Endodermal cell (in vitro differentiated cells): ENCODE data around the gene UTS2. TPM values are rescaled to one million over a fixed set of nuclear protein-coding genes. Genes with fewer than 3 reads are reported as not detected.

ENCODE experiments used
- DNase-seq: peaks from one replicate; pipeline ENCODE4 v3.0.0-alpha.2; 2017
- H3K27ac ChIP-seq: 2 replicates; pipeline ENCODE4 v1.5.1; 2013; ENCODE audit warnings: mild to moderate bottlenecking, low read depth, low read length, moderate library complexity
- H3K27me3 ChIP-seq: 2 replicates; pipeline ENCODE4 v1.6.1; 2013; ENCODE audit warnings: mild to moderate bottlenecking, low read length, moderate library complexity; ENCODE audit not compliant: insufficient read depth, control insufficient read depth, poor library complexity, severe bottlenecking
- H3K36me3 ChIP-seq: 2 replicates; pipeline ENCODE4 v1.7.0; 2013; ENCODE audit warnings: mild to moderate bottlenecking, low read length, moderate library complexity; ENCODE audit not compliant: control insufficient read depth, insufficient read depth
- H3K4me1 ChIP-seq: one replicate; pipeline ENCODE4 v1.7.0; 2013; ENCODE audit warnings: low read length; ENCODE audit not compliant: control insufficient read depth, insufficient read depth
- H3K4me3 ChIP-seq: 2 replicates; pipeline ENCODE4 v1.5.1; 2013; ENCODE audit warnings: mild to moderate bottlenecking, low read length, moderate library complexity
- H3K9ac ChIP-seq: 2 replicates; pipeline ENCODE4 v1.6.1; 2013; ENCODE audit warnings: mild to moderate bottlenecking, low read length, moderate library complexity; ENCODE audit not compliant: poor library complexity, severe bottlenecking; ENCODE audit errors: extremely low read depth
- H3K9me3 ChIP-seq: 2 replicates; pipeline ENCODE4 v1.6.1; 2013; ENCODE audit warnings: mild to moderate bottlenecking, low read length, moderate library complexity; ENCODE audit not compliant: control insufficient read depth
- H3K27ac Mint-ChIP-seq: 2 replicates; pipeline ENCODE4 v1.8.0; 2020; ENCODE audit warnings: mixed read lengths
- H3K27me3 Mint-ChIP-seq: 2 replicates; pipeline ENCODE4 v1.8.0; 2021; ENCODE audit warnings: mild to moderate bottlenecking, mixed read lengths; ENCODE audit not compliant: insufficient read depth
- H3K36me3 Mint-ChIP-seq: 2 replicates; pipeline ENCODE4 v1.8.0; 2020; ENCODE audit warnings: low read depth, mixed read lengths
- H3K4me1 Mint-ChIP-seq: 2 replicates; pipeline ENCODE4 v1.8.0; 2020; ENCODE audit warnings: mixed read lengths
- H3K4me3 Mint-ChIP-seq: 2 replicates; pipeline ENCODE4 v1.8.0; 2020; ENCODE audit warnings: mild to moderate bottlenecking, moderate library complexity, mixed read lengths
- H3K9me3 Mint-ChIP-seq: 2 replicates; pipeline ENCODE4 v1.8.0; 2020; ENCODE audit warnings: mild to moderate bottlenecking, mixed read lengths
- WGBS, 2 experiments: methylation state at CpG; one replicate each; pipeline versions ENCODE4 v1.1.5 to v1.1.7; 2013; ENCODE audit warnings: missing lambda C conversion rate in 2 of 2, mixed read lengths in 1 of 2; ENCODE audit not compliant: insufficient coverage in 1 of 2, insufficient read length in 1 of 2; 5-methylcytosine and 5-hydroxymethylcytosine counted together
- total RNA-seq, 2 donors: library from RNA; stranded (reverse); fragmentation: NEBNext Ultra II Directional in 1 of 2; extraction: Animal tissue kit (Norgen Biotek cat#: 25700) in 1 of 2; gene quantifications; 2 replicates in 1 of 2; 3 replicates in 1 of 2; pipeline ENCODE4 v1.2.1, GENCODE V29; 2021
- TF ChIP-seq, protein P1 (sequence below): fragments of 200-600 bp; sonication (generic); conservative IDR thresholded peaks from 2 replicates; pipeline ENCODE4 v1.5.0; 2021; ENCODE audit warnings: antibody characterized with exemption, mild to moderate bottlenecking

The UTS2 gene
- total RNA-seq, 2 donors from 2014 or later = not detected

DNA sequence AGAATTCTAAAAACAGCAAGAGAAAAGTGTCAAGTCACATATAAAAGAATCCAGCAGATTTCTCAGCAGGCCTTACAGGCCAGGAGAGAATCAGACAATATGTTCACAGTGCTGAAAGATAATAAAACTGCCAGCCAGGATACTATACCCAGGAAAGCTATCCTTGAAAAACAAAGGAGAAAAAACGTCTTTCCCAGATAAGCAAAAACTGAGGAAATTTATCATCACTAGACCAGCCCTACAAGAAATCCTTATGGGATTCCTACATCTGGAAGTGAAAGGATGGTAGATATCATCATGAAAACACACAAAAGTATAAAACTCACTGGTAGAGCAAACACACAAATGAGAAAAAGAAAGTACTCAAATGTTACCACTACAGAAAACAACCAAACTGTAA, 25.2 kb upstream of the UTS2 start:
- Histone ChIP-seq H3K27ac (no peak overlapping the region), H3K9ac (no peak overlapping the region), H3K27me3 (no peaks in the 10 kb centered on the region), H3K4me1 (no peaks in the 10 kb centered on the region), H3K36me3 (no peaks in the 10 kb centered on the region), H3K4me3 (no peak overlapping the region), H3K9me3 (peaks cover 12% of the 10 kb centered on the region)
- Mint-ChIP-seq H3K4me1 (no peaks in the 10 kb centered on the region), H3K36me3 (no peaks in the 10 kb centered on the region), H3K27ac (no peak overlapping the region), H3K27me3 (peaks cover 4% of the 10 kb centered on the region), H3K9me3 (peaks cover 11% of the 10 kb centered on the region), H3K4me3 (no peak overlapping the region)
- no peak for DNase-seq
- 73% methylated on average over 1 of the region's 1 CpG; no CpG with 5 or more reads in 1 of the 2 experiments for WGBS, 2 experiments
- TF ChIP-seq, protein P1, sequence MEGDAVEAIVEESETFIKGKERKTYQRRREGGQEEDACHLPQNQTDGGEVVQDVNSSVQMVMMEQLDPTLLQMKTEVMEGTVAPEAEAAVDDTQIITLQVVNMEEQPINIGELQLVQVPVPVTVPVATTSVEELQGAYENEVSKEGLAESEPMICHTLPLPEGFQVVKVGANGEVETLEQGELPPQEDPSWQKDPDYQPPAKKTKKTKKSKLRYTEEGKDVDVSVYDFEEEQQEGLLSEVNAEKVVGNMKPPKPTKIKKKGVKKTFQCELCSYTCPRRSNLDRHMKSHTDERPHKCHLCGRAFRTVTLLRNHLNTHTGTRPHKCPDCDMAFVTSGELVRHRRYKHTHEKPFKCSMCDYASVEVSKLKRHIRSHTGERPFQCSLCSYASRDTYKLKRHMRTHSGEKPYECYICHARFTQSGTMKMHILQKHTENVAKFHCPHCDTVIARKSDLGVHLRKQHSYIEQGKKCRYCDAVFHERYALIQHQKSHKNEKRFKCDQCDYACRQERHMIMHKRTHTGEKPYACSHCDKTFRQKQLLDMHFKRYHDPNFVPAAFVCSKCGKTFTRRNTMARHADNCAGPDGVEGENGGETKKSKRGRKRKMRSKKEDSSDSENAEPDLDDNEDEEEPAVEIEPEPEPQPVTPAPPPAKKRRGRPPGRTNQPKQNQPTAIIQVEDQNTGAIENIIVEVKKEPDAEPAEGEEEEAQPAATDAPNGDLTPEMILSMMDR = no peak

DNA sequence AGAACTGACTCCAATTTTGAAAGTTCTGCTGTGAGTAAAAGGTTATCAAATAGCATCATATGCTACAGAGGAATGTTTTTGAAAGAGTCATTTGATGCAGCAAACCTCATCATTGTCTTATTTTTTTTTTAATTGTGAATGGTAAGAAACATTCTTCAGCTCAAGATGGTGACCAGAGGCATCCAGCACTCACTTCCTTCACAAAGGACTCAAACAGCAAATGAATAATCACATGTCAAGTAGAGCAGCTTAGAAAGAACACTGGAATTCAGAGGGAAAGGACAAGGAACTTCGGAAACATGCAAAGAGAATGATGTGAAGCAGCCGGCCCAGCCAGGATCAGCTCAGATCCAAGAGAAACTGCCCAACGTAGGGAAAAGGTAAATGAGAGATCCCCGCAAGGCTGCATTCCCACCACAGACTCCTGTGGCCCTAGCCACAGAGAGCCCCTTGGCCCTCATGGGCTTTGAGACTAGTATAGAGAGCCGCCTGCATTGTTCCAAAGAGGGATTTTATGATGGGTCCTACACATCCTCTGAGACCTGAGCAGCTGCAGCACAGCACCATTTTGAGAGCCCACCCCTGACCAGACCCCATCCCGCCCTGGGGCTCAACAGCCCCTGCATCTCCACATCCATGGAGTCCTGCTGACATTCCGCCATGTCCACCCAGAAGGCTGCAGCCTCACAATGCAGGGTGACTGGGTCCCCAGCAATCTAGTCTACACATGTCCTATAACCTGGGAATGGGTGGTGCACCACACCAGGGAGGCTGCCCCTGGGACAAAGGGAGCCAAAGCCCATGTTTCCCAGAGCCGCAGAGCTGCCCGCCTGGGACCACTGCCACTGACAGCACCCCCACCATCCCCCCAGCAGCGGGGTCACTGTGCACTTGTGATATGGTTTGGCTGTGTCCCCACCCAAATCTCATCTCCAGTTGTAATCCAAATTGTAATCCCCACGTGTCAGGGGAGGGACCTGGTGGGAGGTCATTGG, 21.2 kb upstream of the UTS2 start:
- Mint-ChIP-seq H3K27me3 (peaks cover 6% of the 10 kb centered on the region), H3K27ac (no peak overlapping the region), H3K4me3 (no peak overlapping the region), H3K9me3 (peaks cover 11% of the 10 kb centered on the region), H3K4me1 (no peaks in the 10 kb centered on the region), H3K36me3 (no peaks in the 10 kb centered on the region)
- TF ChIP-seq, protein P1 = no peak
- WGBS, 2 experiments = 91 to 96% methylated on average over 8 to 11 of the region's 11 CpGs
- no peak overlapping the region for H3K9ac ChIP-seq
- no peaks in the 10 kb centered on the region for H3K27me3 ChIP-seq
- no peak overlapping the region for H3K4me3 ChIP-seq
- no peaks in the 10 kb centered on the region for H3K36me3 ChIP-seq
- H3K4me1 ChIP-seq = no peaks in the 10 kb centered on the region
- H3K9me3 ChIP-seq = peaks cover 12% of the 10 kb centered on the region
- DNase-seq = no peak
- H3K27ac ChIP-seq = no peak overlapping the region

- H3K9me3 Mint-ChIP-seq = no peaks in the 10 kb centered on the region
- TF ChIP-seq, protein P1 = no peak
These were observed 18.3 kb upstream of the UTS2 start for GRCh38 chr1:7871136-7871535.

More at GRCh38 chr1:7871136-7871535, 18.3 kb upstream of the UTS2 start:
- no peak overlapping the region for H3K9ac ChIP-seq
- no peak overlapping the region for H3K27ac ChIP-seq
- Mint-ChIP-seq H3K4me1 (no peaks in the 10 kb centered on the region), H3K27me3 (peaks cover 4% of the 10 kb centered on the region), H3K36me3 (no peaks in the 10 kb centered on the region), H3K4me3 (no peak overlapping the region), H3K27ac (no peak overlapping the region)
- no peaks in the 10 kb centered on the region for H3K4me1 ChIP-seq
- WGBS, 2 experiments = 92 to 100% methylated on average over 1 to 6 of the region's 6 CpGs
- no peaks in the 10 kb centered on the region for H3K27me3 ChIP-seq
- H3K36me3 ChIP-seq = no peaks in the 10 kb centered on the region
- no peak overlapping the region for H3K4me3 ChIP-seq
- no peaks in the 10 kb centered on the region for H3K9me3 ChIP-seq
- DNase-seq = no peak
